ENCODE results near the gene GRIFIN.

The GRIFIN gene

DNA sequence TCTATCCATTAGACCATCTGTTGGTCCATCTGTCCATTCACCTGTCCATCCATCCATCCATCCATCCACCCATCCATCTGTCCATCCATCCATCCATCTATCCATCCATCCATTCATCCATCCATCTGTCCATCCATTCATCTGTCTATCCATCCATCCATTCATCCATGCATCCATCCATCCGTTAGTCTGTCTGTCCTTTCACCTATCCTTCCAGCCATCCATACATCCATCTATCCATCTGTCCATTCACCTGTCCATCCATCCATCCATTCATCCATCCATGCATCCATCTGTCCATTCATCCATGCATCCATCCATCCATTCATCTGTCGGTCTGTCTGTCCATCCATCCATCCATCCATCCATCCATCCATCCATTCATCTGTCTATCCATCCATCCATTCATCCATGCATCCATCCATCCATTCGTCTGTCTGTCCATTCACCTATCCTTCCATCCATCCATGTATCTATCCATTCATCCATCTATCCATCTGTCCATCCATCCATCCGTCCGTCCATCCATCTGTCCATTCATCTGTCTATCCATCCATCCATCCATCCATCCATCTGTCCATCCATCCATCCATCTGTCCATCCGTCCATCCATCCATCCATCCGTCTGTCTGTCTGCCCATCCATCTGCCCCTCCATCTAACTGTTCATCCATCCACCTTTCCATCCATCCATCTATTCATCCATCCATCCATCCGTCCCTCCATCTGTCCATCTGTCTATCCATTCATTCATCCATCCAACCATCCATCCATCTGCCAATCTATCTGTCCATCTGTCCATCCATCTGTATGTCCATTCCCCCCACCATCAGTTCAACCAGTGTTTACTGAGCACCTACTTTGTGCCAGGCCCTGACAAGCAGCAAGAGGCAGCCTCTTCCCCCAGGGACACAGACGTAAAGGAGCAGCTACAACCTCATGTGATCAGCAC, 38.5 kb upstream of the GRIFIN start:
- Histone ChIP-seq H3K4me1 (ENCODE audit: insufficient read depth, low read length, severe bottlenecking) (peaks cover 43% of the 10 kb centered on the region), H4K20me1 (ENCODE audit: insufficient read depth, low read length) (no peaks in the 10 kb centered on the region), H3K79me2 (ENCODE audit: insufficient read depth, low read length) (no peaks in the 10 kb centered on the region), H3K4me3 (ENCODE audit: low read depth, low read length, poor library complexity, severe bottlenecking) (no peak overlapping the region), H3K36me3 (ENCODE audit: insufficient read depth, low read length) (no peaks in the 10 kb centered on the region), H3K9ac (ENCODE audit: low read length) (no peak overlapping the region), H3K9me3 (ENCODE audit: low read length) (no peaks in the 10 kb centered on the region), H3K27me3 (ENCODE audit: insufficient read depth, low read length) (no peaks in the 10 kb centered on the region; the same call in 1 of the 2 replicates), H3F3A (ENCODE audit: insufficient read depth, low read length) (no peaks in the 10 kb centered on the region), H2AFZ (ENCODE audit: low read length) (no peak overlapping the region), H3K4me2 (ENCODE audit: low read length) (no peak overlapping the region), H3K9me2 (ENCODE audit: low read depth, low read length) (no peaks in the 10 kb centered on the region), H3K27ac (ENCODE audit: low read depth, low read length, poor library complexity, severe bottlenecking) (no peak overlapping the region)
- TF ChIP-seq EZH2 (IDR thresholded peaks at IDR 0.05; ENCODE audit: borderline replicate concordance, low read length): no peak
- TF ChIP-seq, protein P1, sequence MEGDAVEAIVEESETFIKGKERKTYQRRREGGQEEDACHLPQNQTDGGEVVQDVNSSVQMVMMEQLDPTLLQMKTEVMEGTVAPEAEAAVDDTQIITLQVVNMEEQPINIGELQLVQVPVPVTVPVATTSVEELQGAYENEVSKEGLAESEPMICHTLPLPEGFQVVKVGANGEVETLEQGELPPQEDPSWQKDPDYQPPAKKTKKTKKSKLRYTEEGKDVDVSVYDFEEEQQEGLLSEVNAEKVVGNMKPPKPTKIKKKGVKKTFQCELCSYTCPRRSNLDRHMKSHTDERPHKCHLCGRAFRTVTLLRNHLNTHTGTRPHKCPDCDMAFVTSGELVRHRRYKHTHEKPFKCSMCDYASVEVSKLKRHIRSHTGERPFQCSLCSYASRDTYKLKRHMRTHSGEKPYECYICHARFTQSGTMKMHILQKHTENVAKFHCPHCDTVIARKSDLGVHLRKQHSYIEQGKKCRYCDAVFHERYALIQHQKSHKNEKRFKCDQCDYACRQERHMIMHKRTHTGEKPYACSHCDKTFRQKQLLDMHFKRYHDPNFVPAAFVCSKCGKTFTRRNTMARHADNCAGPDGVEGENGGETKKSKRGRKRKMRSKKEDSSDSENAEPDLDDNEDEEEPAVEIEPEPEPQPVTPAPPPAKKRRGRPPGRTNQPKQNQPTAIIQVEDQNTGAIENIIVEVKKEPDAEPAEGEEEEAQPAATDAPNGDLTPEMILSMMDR (IDR thresholded peaks at IDR 0.05; ENCODE audit: low read length): no peak

DNA sequence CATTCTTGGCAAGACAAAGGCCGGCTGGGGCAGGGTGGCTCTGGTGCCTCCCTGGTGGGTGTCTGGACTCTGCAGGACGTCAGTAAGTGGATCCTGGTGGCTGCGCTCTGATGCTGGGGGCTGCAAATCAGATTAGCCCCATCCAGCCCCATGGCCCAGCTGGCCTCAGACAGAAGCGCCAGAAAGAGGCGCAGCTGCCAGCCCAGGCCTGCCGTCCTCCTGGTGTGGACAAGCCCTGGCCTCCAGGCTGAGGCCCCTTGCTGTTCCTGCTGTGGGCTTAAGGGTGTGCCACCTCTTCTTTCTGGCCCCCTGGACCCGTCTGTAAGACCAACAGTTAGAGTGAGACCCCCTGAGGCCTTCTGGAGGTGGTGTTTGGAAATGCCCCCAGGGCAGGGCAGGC, 37.5 kb upstream of the GRIFIN start:
- Histone ChIP-seq H3K9ac (ENCODE audit: low read length) (no peak overlapping the region), H3F3A (ENCODE audit: insufficient read depth, low read length) (no peaks in the 10 kb centered on the region), H3K9me3 (ENCODE audit: low read length) (no peaks in the 10 kb centered on the region), H3K27ac (ENCODE audit: low read depth, low read length, poor library complexity, severe bottlenecking) (no peak overlapping the region), H3K36me3 (ENCODE audit: insufficient read depth, low read length) (no peaks in the 10 kb centered on the region), H3K4me3 (ENCODE audit: low read depth, low read length, poor library complexity, severe bottlenecking) (no peak overlapping the region), H3K27me3 (ENCODE audit: insufficient read depth, low read length) (no peaks in the 10 kb centered on the region; the same call in 1 of the 2 replicates), H3K4me2 (ENCODE audit: low read length) (no peak overlapping the region), H3K4me1 (ENCODE audit: insufficient read depth, low read length, severe bottlenecking) (peaks cover 47% of the 10 kb centered on the region), H3K79me2 (ENCODE audit: insufficient read depth, low read length) (no peaks in the 10 kb centered on the region), H3K9me2 (ENCODE audit: low read depth, low read length) (no peaks in the 10 kb centered on the region), H2AFZ (ENCODE audit: low read length) (no peak overlapping the region), H4K20me1 (ENCODE audit: insufficient read depth, low read length) (no peaks in the 10 kb centered on the region)
- TF ChIP-seq, protein P1 (IDR thresholded peaks at IDR 0.05; ENCODE audit: low read length): no peak
- no peak for TF ChIP-seq EZH2 (IDR thresholded peaks at IDR 0.05; ENCODE audit: borderline replicate concordance, low read length)

DNA sequence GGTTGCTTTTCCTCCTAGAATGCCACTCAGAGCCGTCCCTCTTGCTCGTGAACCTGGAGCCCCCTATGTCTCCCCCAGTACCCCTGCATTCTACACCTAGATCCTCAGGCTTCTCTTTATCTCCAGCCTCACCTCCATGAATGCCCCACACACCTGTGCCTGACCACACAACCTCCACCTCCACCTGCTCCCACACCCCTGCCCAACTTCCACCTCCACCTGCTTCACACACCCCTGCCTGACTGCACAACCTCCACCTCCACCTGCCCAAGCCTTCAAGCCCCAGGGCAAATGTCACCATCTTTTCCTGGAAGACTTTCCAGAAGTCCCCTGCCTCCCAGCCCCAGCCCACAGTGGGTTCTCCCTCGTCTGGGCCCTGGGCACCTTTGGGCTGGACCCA, 36.5 kb upstream of the GRIFIN start:
- no peak overlapping the region for H3K4me2 ChIP-seq (ENCODE audit: low read length)
- no peak overlapping the region for H3K27ac ChIP-seq (ENCODE audit: low read depth, low read length, poor library complexity, severe bottlenecking)
- no peaks in the 10 kb centered on the region for H3F3A ChIP-seq (ENCODE audit: insufficient read depth, low read length)
- H4K20me1 ChIP-seq (ENCODE audit: insufficient read depth, low read length): no peaks in the 10 kb centered on the region
- H3K9me2 ChIP-seq (ENCODE audit: low read depth, low read length): no peaks in the 10 kb centered on the region
- no peaks in the 10 kb centered on the region for H3K79me2 ChIP-seq (ENCODE audit: insufficient read depth, low read length)
- no peak for TF ChIP-seq EZH2 (IDR thresholded peaks at IDR 0.05; ENCODE audit: borderline replicate concordance, low read length)
- TF ChIP-seq, protein P1 (IDR thresholded peaks at IDR 0.05; ENCODE audit: low read length): no peak
- no peaks in the 10 kb centered on the region for H3K9me3 ChIP-seq (ENCODE audit: low read length)
- H2AFZ ChIP-seq (ENCODE audit: low read length): no peak overlapping the region
- H3K4me1 ChIP-seq (ENCODE audit: insufficient read depth, low read length, severe bottlenecking): peaks cover 45% of the 10 kb centered on the region
- H3K36me3 ChIP-seq (ENCODE audit: insufficient read depth, low read length): no peaks in the 10 kb centered on the region
- H3K4me3 ChIP-seq (ENCODE audit: low read depth, low read length, poor library complexity, severe bottlenecking): no peak overlapping the region
- no peaks in the 10 kb centered on the region; the same call in 1 of the 2 replicates for H3K27me3 ChIP-seq (ENCODE audit: insufficient read depth, low read length)
- no peak overlapping the region; the same call in 1 of the 2 replicates for H3K9ac ChIP-seq (ENCODE audit: low read length)
